Activated CD8-positive, alpha-beta T cell treated with anti-CD3 and anti-CD28 coated beads, Interleukin-2, amount 10 ng/mL, durations not matched to agents 7 days and 5 days (primary cell): ENCODE data around the gene TRIM72. TPM values are rescaled to one million over a fixed set of nuclear protein-coding genes. Genes with fewer than 3 reads are reported as not detected.
"Not testable (repeated sequence)": the region's sequence is repeated elsewhere in the genome, so short reads cannot be mapped to it uniquely, and the experiment has no call there.

ENCODE experiments used
- ATAC-seq: fragments of 150-1000 bp; cut with Tn5 transposase; one replicate; pipeline ENCODE4 v1.10.0; 2021; ENCODE audit warnings: moderate library complexity
- CTCF ChIA-PET: fragments of 350-600 bp; sonication (Branson Sonifier 250); formaldehyde crosslinking; loops from one replicate; lab custom pipeline; 2021; ENCODE audit warnings: antibody characterized with exemption; lab: Charles Lee
- POLR2A ChIA-PET: fragments of 350-600 bp; sonication (Branson Sonifier 250); formaldehyde crosslinking; loops from one replicate; lab custom pipeline; 2021; ENCODE audit warnings: antibody characterized with exemption; lab: Charles Lee
- DNase-seq: peaks from one replicate; pipeline ENCODE4 v3.0.0-alpha.2; 2020
- H3K27ac Mint-ChIP-seq: one replicate; pipeline ENCODE4 v1.8.0; 2021; ENCODE audit warnings: mild to moderate bottlenecking, mixed read lengths
- H3K27me3 Mint-ChIP-seq: one replicate; pipeline ENCODE4 v1.8.0; 2021; ENCODE audit warnings: low read depth, mixed read lengths
- H3K36me3 Mint-ChIP-seq: one replicate; pipeline ENCODE4 v1.8.0; 2021; ENCODE audit warnings: low read depth, mixed read lengths
- H3K4me1 Mint-ChIP-seq: one replicate; pipeline ENCODE4 v1.8.0; 2021; ENCODE audit warnings: low read depth, mixed read lengths
- H3K4me3 Mint-ChIP-seq: one replicate; pipeline ENCODE4 v1.8.0; 2021; ENCODE audit warnings: mild to moderate bottlenecking, mixed read lengths
- H3K9me3 Mint-ChIP-seq: one replicate; pipeline ENCODE4 v1.8.0; 2022; ENCODE audit warnings: mixed read lengths; ENCODE audit not compliant: insufficient read depth
- total RNA-seq, 2 experiments: library from RNA; stranded (reverse); gene quantifications; one replicate each; pipeline ENCODE4 v1.2.3, GENCODE V29; 2021

TRIM72 gene
- total RNA-seq, 2 experiments from 2014 or later, result not detected

- Mint-ChIP-seq H3K4me1 (peaks cover 44% of the 10 kb centered on the region), H3K9me3 (no peaks in the 10 kb centered on the region), H3K4me3 (peak overlapping the region; percentile 68), H3K36me3 (peaks cover 6% of the 10 kb centered on the region), H3K27me3 (peaks cover 11% of the 10 kb centered on the region), H3K27ac (peak overlapping the region; percentile 85)
- no peak for DNase-seq
- ATAC-seq, result peak; percentile 47
- POLR2A ChIA-PET, result no interaction called here
- CTCF ChIA-PET, result interaction anchor here (0.8 to 1.2 kb wide), 2 partner anchors 13 to 609 kb away, joined by 3 to 4 read pairs; no protein-coding TSS in a partner anchor
Measured at GRCh38 chr16:31260136-31260931, 46.4 kb downstream of the TRIM72 start.

DNA sequence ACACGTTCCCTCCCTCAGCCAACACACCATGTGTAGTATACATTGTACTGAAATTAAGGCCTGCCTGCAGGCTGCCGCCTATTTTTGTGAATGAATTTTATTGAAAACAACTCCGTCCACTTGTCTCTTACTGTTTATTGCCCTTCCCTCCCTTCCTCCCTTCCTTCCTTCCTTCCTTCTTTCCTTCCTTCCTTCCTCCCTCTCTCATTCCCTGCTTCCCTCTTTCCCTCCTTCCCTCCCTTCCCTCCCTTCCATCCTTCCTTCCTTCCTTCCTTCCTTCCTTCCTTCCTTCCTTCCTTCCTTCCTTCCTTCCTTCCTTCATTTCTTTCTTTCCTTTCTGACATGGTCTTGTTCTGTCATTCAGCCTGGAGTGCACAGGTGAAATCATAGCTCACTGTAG lies 48.2 kb downstream of the TRIM72 start:
- Mint-ChIP-seq H3K9me3 (no peaks in the 10 kb centered on the region), H3K27me3 (peaks cover 11% of the 10 kb centered on the region), H3K4me1 (peaks cover 52% of the 10 kb centered on the region), H3K27ac (peak overlapping the region; percentile 30), H3K4me3 (no peak overlapping the region), H3K36me3 (peaks cover 11% of the 10 kb centered on the region)
- DNase-seq (no peak), ATAC-seq (no peak)
- CTCF ChIA-PET, result no interaction called here
- POLR2A ChIA-PET, result interaction anchor here (0.6 to 0.7 kb wide), 2 partner anchors 24 to 51 kb away, joined by 3 read pairs; no protein-coding TSS in a partner anchor

GRCh38 chr16:31265329-31266245 lies 51.7 kb downstream of the TRIM72 start:
- peak; percentile 76 for ATAC-seq
- peak overlapping the region; percentile 54 for H3K27ac Mint-ChIP-seq
- POLR2A ChIA-PET, result no interaction called here
- CTCF ChIA-PET, result no interaction called here
- peaks cover 11% of the 10 kb centered on the region for H3K27me3 Mint-ChIP-seq
- peak; percentile 53 for DNase-seq
- no peaks in the 10 kb centered on the region for H3K9me3 Mint-ChIP-seq
- H3K4me1 Mint-ChIP-seq, result peaks cover 45% of the 10 kb centered on the region
- H3K36me3 Mint-ChIP-seq, result peaks cover 14% of the 10 kb centered on the region
- peak overlapping the region; percentile 4 for H3K4me3 Mint-ChIP-seq

GRCh38 chr16:31267332-31268032 lies 53.6 kb downstream of the TRIM72 start:
- POLR2A ChIA-PET, result no interaction called here
- peaks cover 14% of the 10 kb centered on the region for H3K36me3 Mint-ChIP-seq
- H3K4me3 Mint-ChIP-seq, result no peak overlapping the region
- ATAC-seq, result no peak
- H3K27me3 Mint-ChIP-seq, result peaks cover 2% of the 10 kb centered on the region
- CTCF ChIA-PET, result interaction anchor here (1.7 to 2.2 kb wide), 2 partner anchors 115 to 193 kb away, joined by 5 to 6 read pairs; no protein-coding TSS in a partner anchor
- no peak for DNase-seq
- peaks cover 33% of the 10 kb centered on the region for H3K4me1 Mint-ChIP-seq
- H3K27ac Mint-ChIP-seq, result peak overlapping the region; percentile 2
- no peaks in the 10 kb centered on the region for H3K9me3 Mint-ChIP-seq

- no peaks in the 10 kb centered on the region for H3K9me3 Mint-ChIP-seq
- no peaks in the 10 kb centered on the region for H3K27me3 Mint-ChIP-seq
- POLR2A ChIA-PET, result no interaction called here
- DNase-seq, result no peak
- no peak for ATAC-seq
- H3K4me3 Mint-ChIP-seq, result no peak overlapping the region
- CTCF ChIA-PET, result interaction anchor here (1.3 to 2.2 kb wide), 2 partner anchors 20 to 115 kb away, joined by 4 to 6 read pairs; no protein-coding TSS in a partner anchor
- no peak overlapping the region for H3K27ac Mint-ChIP-seq
- peaks cover 14% of the 10 kb centered on the region for H3K36me3 Mint-ChIP-seq
- peaks cover 31% of the 10 kb centered on the region for H3K4me1 Mint-ChIP-seq
Measured at GRCh38 chr16:31268033-31268365, 54.1 kb downstream of the TRIM72 start.

DNA sequence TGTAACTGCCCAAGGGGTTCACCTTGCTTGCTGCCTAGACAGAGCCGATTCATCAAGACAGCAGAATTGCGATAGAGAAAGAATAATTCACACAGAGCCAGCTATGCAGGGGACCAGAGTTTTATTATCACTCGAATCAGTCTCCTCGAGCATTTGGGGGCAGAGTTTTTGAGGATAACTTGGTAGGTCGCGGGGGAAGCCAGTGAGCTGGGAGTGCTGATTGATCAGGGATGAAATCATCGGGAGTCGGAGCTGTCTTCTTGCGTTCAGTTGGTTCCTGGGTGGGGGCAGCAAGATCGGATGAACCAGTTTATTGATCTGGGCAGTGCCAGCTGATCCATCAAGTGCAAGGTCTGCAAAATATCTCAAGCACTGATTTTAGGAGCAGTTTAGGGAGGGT lies 55.0 kb downstream of the TRIM72 start:
- ChIA-PET CTCF (interaction anchor here (1.3 to 2.2 kb wide), 3 partner anchors 21 to 114 kb away, joined by 3 to 6 read pairs (median 4); no protein-coding TSS in a partner anchor), POLR2A (interaction anchor here (0.8 kb wide), 1 partner anchor 16 kb away, joined by 3 read pairs; no protein-coding TSS in a partner anchor)
- Mint-ChIP-seq H3K4me1 (peaks cover 26% of the 10 kb centered on the region), H3K27me3 (no peaks in the 10 kb centered on the region), H3K9me3 (no peaks in the 10 kb centered on the region), H3K36me3 (peaks cover 16% of the 10 kb centered on the region), H3K27ac (no peak overlapping the region), H3K4me3 (no peak overlapping the region)
- ATAC-seq, result no peak
- no peak for DNase-seq

GRCh38 chr16:31269541-31269940 lies 55.6 kb downstream of the TRIM72 start:
- ChIA-PET CTCF (interaction anchor here (1.7 kb wide), 1 partner anchor 113 kb away, joined by 3 read pairs; no protein-coding TSS in a partner anchor), POLR2A (interaction anchor here (0.6 to 0.8 kb wide), 2 partner anchors 16 to 213 kb away, joined by 3 read pairs; no protein-coding TSS in a partner anchor)
- Mint-ChIP-seq H3K36me3 (peaks cover 17% of the 10 kb centered on the region), H3K4me1 (peaks cover 26% of the 10 kb centered on the region), H3K27me3 (no peaks in the 10 kb centered on the region), H3K27ac (no peak overlapping the region), H3K9me3 (no peaks in the 10 kb centered on the region), H3K4me3 (no peak overlapping the region)
- DNase-seq (no peak), ATAC-seq (no peak)

DNA sequence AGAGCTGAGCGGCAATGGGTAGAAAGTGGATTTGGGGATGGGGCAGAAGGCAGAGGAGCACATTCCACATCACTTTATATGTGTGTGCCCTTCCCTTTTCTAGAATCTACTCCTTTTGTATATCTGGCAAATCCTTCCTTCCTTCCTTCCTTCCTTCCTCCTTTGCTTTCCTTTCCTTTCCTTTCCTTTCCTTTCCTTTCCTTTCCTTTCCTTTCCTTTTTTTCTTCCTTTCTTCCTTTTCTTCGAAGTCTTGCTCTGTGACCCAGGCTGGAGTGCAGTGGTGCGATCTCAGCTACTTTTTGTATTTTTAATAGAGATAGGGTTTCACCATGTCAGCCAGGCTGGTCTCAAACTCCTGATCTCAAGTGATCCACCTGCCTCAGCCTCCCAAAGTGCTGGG lies 56.1 kb downstream of the TRIM72 start:
- Mint-ChIP-seq H3K4me1 (peaks cover 26% of the 10 kb centered on the region), H3K36me3 (peaks cover 20% of the 10 kb centered on the region)
- DNase-seq, H3K9me3 Mint-ChIP-seq, H3K27me3 Mint-ChIP-seq, H3K4me3 Mint-ChIP-seq, ATAC-seq, H3K27ac Mint-ChIP-seq: not testable (repeated sequence)
- CTCF ChIA-PET, result interaction anchor here (1.7 kb wide), 1 partner anchor 113 kb away, joined by 3 read pairs; no protein-coding TSS in a partner anchor
- POLR2A ChIA-PET, result interaction anchor here (0.8 kb wide), 1 partner anchor 17 kb away, joined by 3 read pairs; no protein-coding TSS in a partner anchor

DNA sequence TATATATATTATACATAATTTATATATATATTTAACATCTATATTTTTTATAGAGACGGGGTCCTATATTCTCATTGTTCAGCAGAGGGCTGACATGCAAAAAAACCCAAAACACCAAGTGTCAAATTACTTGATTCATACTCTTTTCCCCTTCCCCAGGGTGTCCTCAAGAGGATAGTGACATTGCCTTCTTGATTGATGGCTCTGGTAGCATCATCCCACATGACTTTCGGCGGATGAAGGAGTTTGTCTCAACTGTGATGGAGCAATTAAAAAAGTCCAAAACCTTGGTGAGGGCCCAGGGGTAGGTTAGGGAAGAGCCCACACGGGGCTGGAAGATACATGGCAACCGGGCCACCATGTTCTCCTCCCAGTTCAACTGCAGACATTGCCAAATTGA lies 56.9 kb downstream of the TRIM72 start:
- H3K9me3 Mint-ChIP-seq, result no peaks in the 10 kb centered on the region
- H3K27me3 Mint-ChIP-seq, result no peaks in the 10 kb centered on the region
- H3K36me3 Mint-ChIP-seq, result peaks cover 21% of the 10 kb centered on the region
- CTCF ChIA-PET, result no interaction called here
- no peak overlapping the region for H3K4me3 Mint-ChIP-seq
- no peak overlapping the region for H3K27ac Mint-ChIP-seq
- no peak for DNase-seq
- POLR2A ChIA-PET, result no interaction called here
- peaks cover 18% of the 10 kb centered on the region for H3K4me1 Mint-ChIP-seq
- no peak for ATAC-seq

DNA sequence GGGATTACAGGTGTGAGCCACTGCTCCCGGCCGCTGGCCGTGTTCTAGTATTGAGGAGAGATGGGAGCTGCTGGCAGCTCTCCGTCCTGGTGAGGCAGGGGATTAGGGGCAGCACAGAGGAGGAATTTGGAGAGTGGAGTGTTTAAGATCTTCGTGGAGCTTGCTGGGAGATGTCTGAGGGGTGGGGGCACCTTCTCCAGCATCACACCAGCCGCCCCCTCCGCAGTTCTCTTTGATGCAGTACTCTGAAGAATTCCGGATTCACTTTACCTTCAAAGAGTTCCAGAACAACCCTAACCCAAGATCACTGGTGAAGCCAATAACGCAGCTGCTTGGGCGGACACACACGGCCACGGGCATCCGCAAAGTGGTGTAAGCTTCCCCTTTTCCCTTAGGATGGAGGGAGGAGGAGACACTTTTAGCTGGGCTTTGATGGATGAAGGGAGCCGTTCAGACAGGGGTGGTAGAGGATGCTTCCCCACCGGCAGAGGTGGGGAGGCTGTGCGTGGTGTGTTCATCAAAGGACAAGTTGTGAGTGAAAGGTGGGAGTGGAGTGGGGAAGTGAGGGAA lies 57.8 kb downstream of the TRIM72 start:
- ATAC-seq (no peak), DNase-seq (no peak)
- ChIA-PET CTCF (no interaction called here), POLR2A (no interaction called here)
- Mint-ChIP-seq H3K27me3 (no peaks in the 10 kb centered on the region), H3K36me3 (peaks cover 22% of the 10 kb centered on the region), H3K4me1 (peaks cover 13% of the 10 kb centered on the region), H3K27ac (no peak overlapping the region), H3K9me3 (no peaks in the 10 kb centered on the region), H3K4me3 (no peak overlapping the region)

GRCh38 chr16:31273187-31273586 lies 59.3 kb downstream of the TRIM72 start:
- H3K27ac Mint-ChIP-seq, result no peak overlapping the region
- CTCF ChIA-PET, result interaction anchor here (0.6 to 1.3 kb wide), 3 partner anchors 12 to 147 kb away, joined by 3 read pairs; no protein-coding TSS in a partner anchor
- POLR2A ChIA-PET, result no interaction called here
- H3K9me3 Mint-ChIP-seq, result no peaks in the 10 kb centered on the region
- DNase-seq (no peak), ATAC-seq (no peak)
- H3K27me3 Mint-ChIP-seq, result no peaks in the 10 kb centered on the region
- H3K4me3 Mint-ChIP-seq, result no peak overlapping the region
- peaks cover 2% of the 10 kb centered on the region for H3K4me1 Mint-ChIP-seq
- peaks cover 19% of the 10 kb centered on the region for H3K36me3 Mint-ChIP-seq
